ENCODE measurements around the gene SEMA5B.

GRCh38 chr3:122936986-122937385, 90.6 kb downstream of the SEMA5B start:
- TF ChIP-seq CTCF (IDR thresholded peaks at IDR 0.05; ENCODE audit: low read length) (no peak), EZH2phosphoT487 (IDR thresholded peaks at IDR 0.05; ENCODE audit: low read length) (no peak)

Measured in MM.1S (cell line).